Right lobe of liver (tissue), 6 donors: Measurements from ENCODE around the gene ERI3. TPM values are rescaled to one million over a fixed set of nuclear protein-coding genes. Genes with fewer than 3 reads are reported as not detected.

Experiments
- ATAC-seq, 4 donors: fragments of 200-7000 bp; cut with Tn5 transposase; one replicate each; pipeline ENCODE4 v1.9.1; 2020; ENCODE audit warnings: mild to moderate bottlenecking in 4 of 4, moderate library complexity in 4 of 4
- DNase-seq, 3 donors: peaks; one replicate each; pipeline ENCODE4 v3.0.0-alpha.2; 2020
- H3K27ac ChIP-seq, 3 donors: fragments of 200-600 bp; one replicate each; pipeline ENCODE4 v1.8.0; 2022
- H3K27me3 ChIP-seq, 2 donors: fragments of 200-600 bp; one replicate each; pipeline ENCODE4 v1.8.0; 2022
- H3K36me3 ChIP-seq, 4 donors: fragments of 200-600 bp; sonication (generic) in 1 of 4; one replicate each; pipeline versions ENCODE4 v1.5.1 to v1.8.0; 2017 to 2022; ENCODE audit warnings: control low read depth in 1 of 4
- H3K4me1 ChIP-seq, 4 donors: fragments of 200-600 bp; sonication (generic) in 1 of 4; one replicate each; pipeline versions ENCODE4 v1.5.1 to v1.8.0; 2017 to 2022; ENCODE audit warnings: control low read depth in 1 of 4
- H3K4me3 ChIP-seq, 3 donors: fragments of 200-600 bp; one replicate each; pipeline ENCODE4 v1.8.0; 2022
- H3K9me3 ChIP-seq, 4 donors: fragments of 200-600 bp; sonication (generic) in 1 of 4; one replicate each; pipeline versions ENCODE4 v1.5.1 to v1.8.0; 2017 to 2022; ENCODE audit warnings: control low read depth in 1 of 4
- POLR2A ChIP-seq: fragments of 450-650 bp; IDR thresholded peaks from one replicate; pipeline ENCODE4 v1.6.1; 2017; ENCODE audit warnings: antibody characterized with exemption, mild to moderate bottlenecking
- WGBS: methylation state at CpG from one replicate; pipeline ENCODE4 v1.1.6; 2018; ENCODE audit warnings: low coverage, low lambda C conversion rate; ENCODE audit not compliant: insufficient coverage; ENCODE audit errors: missing lambda C conversion rate; 5-methylcytosine and 5-hydroxymethylcytosine counted together
- intact Hi-C, 2 donors: fragments of 100-400 bp; cut with DNase I; formaldehyde crosslinking; loops; one replicate each; pipeline versions ENCODE4 v1.11.2 to v1.14.1; 2022
- total RNA-seq, 6 experiments: library from RNA; depleted of rRNA in 2 of 6; stranded (reverse); fragments of >200 nt in 2 of 6; fragmentation: NEBNext Ultra II Directional in 3 of 6; extraction: Animal tissue kit (Norgen Biotek cat#: 25700) in 3 of 6; gene quantifications; one replicate each; pipeline versions ENCODE4 v1.1.0 to v1.2.4, GENCODE V29; 2016 to 2023
- TF ChIP-seq, protein P1 (sequence below), 4 donors: fragments of 200-600 bp in 3 of 4; fragments of 450-650 bp in 1 of 4; IDR thresholded peaks; one replicate each; pipeline versions ENCODE4 v1.5.1 to v1.8.0; 2016 to 2022; ENCODE audit warnings: antibody characterized with exemption in 4 of 4, mild to moderate bottlenecking in 2 of 4
- donor health status: DM: no; HTN: yes; CAD: no.
- donor health status: DM: no; HTN: no; CAD: no.
- donor health status: DM: no; HTN: no; CAD: no.
- donor health status: DM: no; HTN: yes; CAD: no.
- donor health status: DM: no; HTN: yes; CAD: no.

ERI3 gene
- total RNA-seq, 6 experiments from 2014 or later: 20.6 to 30.6 (median 23.8) TPM

DNA sequence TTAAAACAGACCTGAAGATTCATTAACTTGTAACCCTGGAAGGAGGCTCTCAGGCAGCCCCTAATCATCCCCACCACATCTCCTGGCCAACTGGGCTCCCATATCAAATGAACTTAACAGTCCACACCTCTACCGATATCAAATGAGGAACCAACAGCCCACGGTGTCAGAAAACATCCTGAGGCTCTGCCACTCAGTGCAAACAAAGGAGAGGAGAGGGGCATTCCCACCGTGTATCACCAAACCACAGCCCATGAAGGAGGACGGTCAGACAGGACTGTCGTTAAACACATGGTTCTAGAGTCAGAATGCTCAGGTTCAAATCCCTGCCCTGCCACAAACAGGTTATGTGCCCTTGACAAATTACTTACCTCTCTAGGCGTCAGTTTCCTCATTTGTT is 52.5 kb downstream of the ERI3 start:
- peaks cover 0 to 15% (median 4%) of the 10 kb centered on the region in 4 donors for H3K36me3 ChIP-seq
- intact Hi-C loops: no loop called here

DNA sequence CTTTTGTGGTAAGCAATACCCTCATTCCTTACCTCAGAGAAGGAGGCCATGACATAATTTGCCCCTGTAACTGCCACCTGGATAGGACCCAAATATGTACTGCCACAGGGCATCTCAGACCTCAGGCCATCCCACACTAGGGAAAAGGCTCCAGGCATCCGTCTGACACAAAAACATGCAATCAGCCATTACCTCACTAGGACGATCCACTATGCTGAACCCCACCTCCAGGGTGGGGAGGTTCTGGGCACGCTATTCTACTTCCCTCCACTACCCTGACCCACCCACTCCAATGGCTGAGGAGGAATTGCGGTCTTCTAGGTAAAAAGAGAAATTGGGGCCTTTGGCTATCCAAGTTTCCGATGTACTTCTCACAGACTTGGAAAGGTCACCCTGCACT is 53.6 kb downstream of the ERI3 start:
- Histone ChIP-seq H3K4me3 (no peak overlapping the region), H3K27me3 (no peaks in the 10 kb centered on the region), H3K9me3 (no peaks in the 10 kb centered on the region), H3K4me1 (peaks cover 0 to 27% (median 9%) of the 10 kb centered on the region in 4 donors), H3K27ac (no peak overlapping the region), H3K36me3 (peaks cover 0 to 4% (median 0%) of the 10 kb centered on the region in 4 donors)
- ATAC-seq (no peak), DNase-seq (no peak)
- 88% methylated on average over 4 of the region's 5 CpGs for WGBS
- intact Hi-C loops: no loop called here
- TF ChIP-seq, protein P1, sequence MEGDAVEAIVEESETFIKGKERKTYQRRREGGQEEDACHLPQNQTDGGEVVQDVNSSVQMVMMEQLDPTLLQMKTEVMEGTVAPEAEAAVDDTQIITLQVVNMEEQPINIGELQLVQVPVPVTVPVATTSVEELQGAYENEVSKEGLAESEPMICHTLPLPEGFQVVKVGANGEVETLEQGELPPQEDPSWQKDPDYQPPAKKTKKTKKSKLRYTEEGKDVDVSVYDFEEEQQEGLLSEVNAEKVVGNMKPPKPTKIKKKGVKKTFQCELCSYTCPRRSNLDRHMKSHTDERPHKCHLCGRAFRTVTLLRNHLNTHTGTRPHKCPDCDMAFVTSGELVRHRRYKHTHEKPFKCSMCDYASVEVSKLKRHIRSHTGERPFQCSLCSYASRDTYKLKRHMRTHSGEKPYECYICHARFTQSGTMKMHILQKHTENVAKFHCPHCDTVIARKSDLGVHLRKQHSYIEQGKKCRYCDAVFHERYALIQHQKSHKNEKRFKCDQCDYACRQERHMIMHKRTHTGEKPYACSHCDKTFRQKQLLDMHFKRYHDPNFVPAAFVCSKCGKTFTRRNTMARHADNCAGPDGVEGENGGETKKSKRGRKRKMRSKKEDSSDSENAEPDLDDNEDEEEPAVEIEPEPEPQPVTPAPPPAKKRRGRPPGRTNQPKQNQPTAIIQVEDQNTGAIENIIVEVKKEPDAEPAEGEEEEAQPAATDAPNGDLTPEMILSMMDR (IDR thresholded peaks at IDR 0.05): no peak
- TF ChIP-seq POLR2A: no peak

More for the DNA sequence above, 52.5 kb downstream of the ERI3 start:
- no peak overlapping the region for H3K27ac ChIP-seq
- WGBS: 81% methylated on average over 4 of the region's 6 CpGs
- H3K27me3 ChIP-seq: no peaks in the 10 kb centered on the region
- DNase-seq (no peak), ATAC-seq (no peak)
- peaks cover 0 to 16% (median 5%) of the 10 kb centered on the region in 4 donors for H3K4me1 ChIP-seq
- TF ChIP-seq, protein P1 (IDR thresholded peaks at IDR 0.05): no peak
- TF ChIP-seq POLR2A: no peak
- H3K4me3 ChIP-seq: no peak overlapping the region
- no peaks in the 10 kb centered on the region for H3K9me3 ChIP-seq

DNA sequence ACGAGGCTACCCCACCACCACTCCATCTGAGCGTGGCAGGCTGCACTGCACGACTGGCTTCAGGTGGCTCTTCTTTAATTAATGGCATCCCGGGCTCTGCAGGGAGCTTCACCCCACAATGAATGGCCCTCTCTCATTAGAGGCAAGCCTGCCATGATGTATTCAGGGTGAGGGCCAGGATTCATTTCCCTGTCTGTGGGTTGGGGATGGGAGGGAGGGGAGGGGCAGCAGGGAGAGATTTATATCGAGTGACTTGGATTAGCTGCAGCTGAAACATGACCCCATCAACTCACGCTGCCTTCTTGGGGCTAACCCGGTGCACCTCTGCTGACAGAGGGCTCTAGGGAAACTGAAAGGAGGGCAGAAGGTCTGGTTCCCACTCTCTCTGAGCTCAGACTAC is 54.2 kb downstream of the ERI3 start:
- DNase-seq (no peak), ATAC-seq (no peak)
- Histone ChIP-seq H3K9me3 (no peaks in the 10 kb centered on the region), H3K36me3 (no peaks in the 10 kb centered on the region), H3K27me3 (no peaks in the 10 kb centered on the region), H3K4me3 (no peak overlapping the region), H3K27ac (no peak overlapping the region), H3K4me1 (peaks cover 0 to 28% (median 9%) of the 10 kb centered on the region in 4 donors)
- intact Hi-C loops: no loop called here
- 68% methylated on average over 4 of the region's 7 CpGs for WGBS
- TF ChIP-seq, protein P1 (IDR thresholded peaks at IDR 0.05): no peak
- TF ChIP-seq POLR2A: no peak

DNA sequence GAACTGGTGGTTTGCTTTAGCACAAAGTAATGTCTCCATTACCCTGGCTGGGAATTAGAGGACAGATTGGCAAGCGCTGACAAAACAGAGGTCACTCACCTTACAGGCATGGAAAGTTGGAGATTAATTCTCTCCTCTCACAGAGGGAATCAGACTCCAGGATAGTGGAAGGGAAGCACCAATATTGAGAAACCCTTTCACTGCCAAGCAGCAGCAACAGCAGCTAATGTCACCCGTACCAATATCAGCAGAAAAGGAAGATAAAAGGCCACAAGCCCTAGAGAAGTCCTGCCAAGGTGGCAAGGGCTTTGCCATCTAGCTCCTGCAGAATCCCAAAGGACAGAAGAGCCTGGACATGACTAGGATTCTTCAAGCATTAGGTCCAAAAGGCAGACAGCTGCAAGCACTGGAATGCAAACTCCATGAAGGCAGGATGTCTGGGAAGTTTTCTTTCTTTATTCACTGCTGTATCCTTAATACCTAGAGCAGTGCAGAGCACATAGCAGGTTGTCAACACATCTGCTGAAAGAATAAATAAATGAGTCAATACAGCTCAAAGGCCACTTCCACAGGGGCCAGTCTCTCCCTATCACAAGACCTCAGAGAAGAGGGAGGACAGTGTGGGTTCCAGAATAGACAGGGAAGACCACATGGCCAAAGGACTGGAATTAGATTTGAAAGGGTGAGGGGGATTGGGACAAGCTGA is 57.2 kb downstream of the ERI3 start:
- Histone ChIP-seq H3K27ac (peak overlapping the region; percentile 38 to 77 (median 66)), H3K4me3 (no peak overlapping the region), H3K4me1 (peaks cover 0 to 41% (median 15%) of the 10 kb centered on the region in 4 donors), H3K9me3 (no peaks in the 10 kb centered on the region), H3K36me3 (no peaks in the 10 kb centered on the region), H3K27me3 (no peaks in the 10 kb centered on the region)
- intact Hi-C loops: no loop called here
- DNase-seq (peak in 1 of 3 donors; percentile 64), ATAC-seq (peak; percentile 77 to 85 (median 79))
- TF ChIP-seq, protein P1 (IDR thresholded peaks at IDR 0.05): no peak
- TF ChIP-seq POLR2A: no peak
- 15% methylated on average over 2 of the region's 2 CpGs for WGBS
